Measurements from ENCODE around the gene MFSD12.

MFSD12 gene

DNA sequence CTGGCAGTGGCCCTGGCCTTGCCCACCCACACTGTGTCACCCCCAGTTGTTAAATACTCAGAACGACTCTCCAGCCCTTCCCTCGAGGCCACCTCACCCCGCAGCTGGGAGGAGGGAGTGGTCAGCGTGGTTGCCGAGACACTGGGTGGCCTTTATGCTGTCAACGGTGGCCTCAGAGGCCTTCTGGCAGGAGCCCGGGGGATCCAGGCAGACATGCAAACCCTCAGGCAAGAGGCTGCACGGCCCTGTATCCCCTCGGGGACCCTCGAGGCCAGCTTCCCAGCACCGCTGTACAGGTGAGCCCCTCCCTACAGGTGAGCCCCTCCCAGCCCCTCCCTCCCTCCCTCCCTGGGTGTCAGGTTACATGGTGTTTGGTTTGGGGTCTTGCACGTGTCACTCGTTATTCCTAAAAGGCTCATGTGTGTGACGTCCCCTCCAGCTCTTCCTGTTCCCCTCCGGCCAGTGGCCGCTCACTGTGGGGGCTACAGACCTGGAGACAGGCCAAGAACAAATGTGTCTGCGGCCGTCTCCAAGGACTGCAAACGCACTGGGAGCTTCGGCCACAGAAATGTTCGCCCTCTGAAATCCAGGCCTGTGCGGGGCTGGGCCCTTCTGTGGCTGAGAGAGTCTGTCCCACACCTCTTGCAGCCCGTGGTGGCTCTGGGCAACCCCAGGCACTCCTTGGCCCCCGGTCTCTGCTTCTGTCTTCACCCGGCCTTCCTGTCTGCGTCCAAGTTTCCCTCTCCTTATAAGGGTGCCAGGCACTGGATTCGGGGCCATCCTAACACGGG lies 18.2 kb downstream of the MFSD12 start, which contains the start of gene TEKTIP1:
TEKTIP1 (plus strand) TSS at position 210 of the 791 bp plus-strand sequence; CDS start at position 214, 4 bp downstream.
- no peaks in the 10 kb centered on the region for H3K27me3 ChIP-seq (ENCODE audit: control insufficient read depth in 1 of 2, insufficient read depth in 2 of 2, low read length in 2 of 2)
- H3K4me1 ChIP-seq (ENCODE audit: insufficient read depth, low read length), result no peaks in the 10 kb centered on the region
- no peak within 1 kb of the TSS for H3K4me3 ChIP-seq (ENCODE audit: low read depth in 1 of 2, low read length in 2 of 2)
- no peak within 1 kb of the TSS for H3K9ac ChIP-seq (ENCODE audit: low read length)
- peaks cover 14% of the 10 kb centered on the region for H3K36me3 ChIP-seq (ENCODE audit: insufficient read depth, low read length)
- H3K27ac ChIP-seq (ENCODE audit: low read depth, low read length), result no peak within 1 kb of the TSS
- H3K9me3 ChIP-seq (ENCODE audit: low read length), result no peaks in the 10 kb centered on the region

DNA sequence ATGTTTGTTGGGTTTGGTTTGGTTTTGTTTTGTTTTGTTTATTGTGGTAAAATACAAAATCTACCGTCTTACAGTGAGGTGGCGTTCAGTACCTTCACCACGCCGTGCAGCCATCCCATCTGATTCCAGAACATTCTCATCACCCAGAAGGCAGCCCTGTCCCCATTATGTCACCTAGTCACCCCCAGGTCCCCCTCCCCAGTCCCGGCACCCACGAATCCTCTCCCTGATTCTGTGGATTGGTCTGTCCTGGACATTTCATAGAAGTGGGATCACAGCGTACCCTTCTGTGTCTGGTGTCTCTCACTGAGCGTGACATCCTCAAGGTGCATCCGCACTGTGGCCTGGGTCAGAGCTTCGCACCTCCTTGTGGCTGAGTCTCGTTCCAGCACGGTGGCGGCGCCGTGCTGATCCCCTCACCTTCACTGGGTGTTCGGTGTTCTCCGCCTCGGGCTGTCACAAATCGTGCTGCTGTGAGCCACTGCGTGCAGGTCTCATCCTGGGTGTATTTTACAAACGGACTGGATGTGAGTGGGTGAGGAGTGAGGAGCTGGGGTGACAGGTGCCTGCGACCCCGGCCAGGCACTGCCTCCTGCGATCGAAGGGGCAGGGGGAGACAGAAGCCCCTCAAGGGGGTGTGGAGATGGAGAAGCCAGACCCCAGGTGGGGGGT lies 19.0 kb downstream of the MFSD12 start:
- Histone ChIP-seq H3K27ac (ENCODE audit: low read depth, low read length) (no peak overlapping the region), H3K9ac (ENCODE audit: low read length) (no peak overlapping the region), H3K4me3 (ENCODE audit: low read depth in 1 of 2, low read length in 2 of 2) (no peak overlapping the region), H3K36me3 (ENCODE audit: insufficient read depth, low read length) (peaks cover 18% of the 10 kb centered on the region), H3K9me3 (ENCODE audit: low read length) (no peaks in the 10 kb centered on the region), H3K4me1 (ENCODE audit: insufficient read depth, low read length) (no peaks in the 10 kb centered on the region), H3K27me3 (ENCODE audit: control insufficient read depth in 1 of 2, insufficient read depth in 2 of 2, low read length in 2 of 2) (no peaks in the 10 kb centered on the region)

DNA sequence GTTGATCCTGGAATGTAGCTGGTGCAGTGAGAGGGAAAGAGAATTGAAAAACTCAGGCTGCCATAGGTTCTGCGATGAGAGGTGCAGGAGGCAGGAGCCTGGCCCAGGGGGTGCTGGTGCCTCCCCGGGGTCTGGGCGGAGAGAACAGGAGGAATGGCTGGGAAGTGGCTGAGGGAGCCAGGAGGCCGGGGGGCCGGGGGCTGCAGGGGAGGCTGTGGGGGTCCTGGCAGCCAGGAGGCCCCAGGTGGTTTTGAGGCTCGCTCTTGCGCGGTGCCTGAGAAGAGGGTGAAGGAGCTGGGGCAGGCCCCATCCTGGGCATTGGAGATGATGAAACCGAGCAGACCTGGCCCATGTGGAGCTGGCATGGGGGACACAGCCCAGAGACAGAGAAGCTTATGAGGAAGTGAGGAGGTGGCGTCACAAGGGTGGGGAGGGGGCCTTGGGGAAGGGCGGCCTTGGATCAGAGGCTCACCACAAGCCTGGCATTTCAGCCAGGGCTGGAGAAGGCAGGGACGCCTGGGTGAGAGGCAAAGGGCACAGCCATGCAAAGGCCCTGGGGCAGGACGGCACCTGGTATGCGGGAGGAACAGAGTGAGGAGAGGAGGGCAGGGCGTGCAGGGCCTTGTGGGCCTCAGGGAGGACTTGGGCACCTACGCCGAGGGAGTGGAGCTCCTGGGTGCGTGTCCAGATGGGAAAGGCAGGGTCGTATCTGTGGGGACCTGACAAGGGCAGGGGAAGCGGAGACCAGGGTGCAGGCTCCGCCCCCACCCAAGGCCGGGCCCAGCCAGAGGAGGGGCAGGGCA lies 19.7 kb downstream of the MFSD12 start:
- Histone ChIP-seq H3K36me3 (ENCODE audit: insufficient read depth, low read length) (peaks cover 23% of the 10 kb centered on the region), H3K27me3 (ENCODE audit: control insufficient read depth in 1 of 2, insufficient read depth in 2 of 2, low read length in 2 of 2) (no peaks in the 10 kb centered on the region), H3K9ac (ENCODE audit: low read length) (no peak overlapping the region), H3K4me3 (ENCODE audit: low read depth in 1 of 2, low read length in 2 of 2) (no peak overlapping the region), H3K27ac (ENCODE audit: low read depth, low read length) (no peak overlapping the region), H3K4me1 (ENCODE audit: insufficient read depth, low read length) (no peaks in the 10 kb centered on the region), H3K9me3 (ENCODE audit: low read length) (no peaks in the 10 kb centered on the region)

DNA sequence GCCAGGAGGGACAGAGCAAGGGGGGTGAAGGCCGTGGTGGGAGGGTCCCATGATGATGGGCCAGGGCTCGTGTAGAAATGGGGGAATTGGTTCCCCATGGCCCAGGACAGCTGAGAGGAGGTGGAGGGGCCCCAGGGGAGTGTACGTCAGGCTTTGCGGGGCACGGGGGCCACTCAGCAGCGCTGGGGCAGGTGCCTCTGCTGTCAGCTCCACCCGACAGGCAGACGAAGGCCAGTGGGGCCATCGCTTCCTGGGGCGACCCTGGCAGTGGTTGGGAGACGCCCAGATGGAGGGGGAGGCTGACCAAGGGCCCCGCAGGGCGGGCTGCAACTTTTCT lies 20.3 kb downstream of the MFSD12 start:
- Histone ChIP-seq H3K4me3 (ENCODE audit: low read depth in 1 of 2, low read length in 2 of 2) (no peak overlapping the region), H3K4me1 (ENCODE audit: insufficient read depth, low read length) (no peaks in the 10 kb centered on the region), H3K36me3 (ENCODE audit: insufficient read depth, low read length) (peaks cover 23% of the 10 kb centered on the region), H3K27me3 (ENCODE audit: control insufficient read depth in 1 of 2, insufficient read depth in 2 of 2, low read length in 2 of 2) (no peaks in the 10 kb centered on the region), H3K9me3 (ENCODE audit: low read length) (no peaks in the 10 kb centered on the region), H3K27ac (ENCODE audit: low read depth, low read length) (no peak overlapping the region), H3K9ac (ENCODE audit: low read length) (no peak overlapping the region)

DNA sequence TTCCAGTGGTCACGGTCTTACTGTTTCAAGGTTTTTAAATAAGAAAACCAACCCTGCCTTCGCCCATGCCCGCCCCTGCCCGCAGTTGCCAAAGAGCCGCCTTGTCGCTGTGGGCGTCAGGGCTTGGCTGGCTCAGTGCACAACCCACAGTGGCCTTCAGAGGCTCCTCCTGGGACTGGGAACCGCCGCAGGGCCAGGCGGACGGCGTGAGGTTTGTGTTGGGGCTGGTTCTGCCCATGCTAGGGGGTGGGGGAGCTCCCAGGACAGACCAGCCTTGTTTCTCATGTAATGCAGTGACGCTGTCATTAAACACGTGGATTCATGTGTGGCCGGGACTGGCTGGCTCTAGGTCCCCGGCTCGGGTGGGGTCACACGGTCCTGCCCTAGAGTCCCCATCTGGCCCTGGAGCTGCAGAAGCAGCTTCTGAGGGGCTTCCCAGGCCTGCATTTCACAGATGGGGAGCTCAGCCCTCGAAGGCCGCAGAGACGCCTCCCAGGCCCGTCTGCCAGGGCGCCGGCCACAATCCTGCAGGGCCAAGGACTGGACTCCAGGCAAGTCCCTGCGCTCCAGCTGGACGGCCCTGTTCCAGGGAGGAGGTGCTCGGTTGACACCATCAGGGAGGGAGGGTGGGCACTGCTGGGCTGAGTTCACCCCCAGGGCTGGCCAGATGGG lies 20.8 kb downstream of the MFSD12 start:
- H3K9me3 ChIP-seq (ENCODE audit: low read length), result no peaks in the 10 kb centered on the region
- H3K36me3 ChIP-seq (ENCODE audit: insufficient read depth, low read length), result peaks cover 23% of the 10 kb centered on the region
- H3K27ac ChIP-seq (ENCODE audit: low read depth, low read length), result no peak overlapping the region
- no peak overlapping the region for H3K4me3 ChIP-seq (ENCODE audit: low read depth in 1 of 2, low read length in 2 of 2)
- no peak overlapping the region for H3K9ac ChIP-seq (ENCODE audit: low read length)
- H3K4me1 ChIP-seq (ENCODE audit: insufficient read depth, low read length), result no peaks in the 10 kb centered on the region
- no peaks in the 10 kb centered on the region for H3K27me3 ChIP-seq (ENCODE audit: control insufficient read depth in 1 of 2, insufficient read depth in 2 of 2, low read length in 2 of 2)

- H3K36me3 ChIP-seq (ENCODE audit: insufficient read depth, low read length), result peaks cover 29% of the 10 kb centered on the region
Measured at GRCh38 chr19:3535981-3536380, 21.4 kb downstream of the MFSD12 start.

GRCh38 chr19:3535563-3535965 lies 21.8 kb downstream of the MFSD12 start:
- H3K36me3 ChIP-seq (ENCODE audit: insufficient read depth, low read length), result peaks cover 33% of the 10 kb centered on the region
- H3K27ac ChIP-seq (ENCODE audit: low read depth, low read length), result no peak overlapping the region

More at GRCh38 chr19:3535981-3536380, 21.4 kb downstream of the MFSD12 start:
- Histone ChIP-seq H3K9ac (ENCODE audit: low read length) (no peak overlapping the region), H3K4me1 (ENCODE audit: insufficient read depth, low read length) (no peaks in the 10 kb centered on the region), H3K27me3 (ENCODE audit: control insufficient read depth in 1 of 2, insufficient read depth in 2 of 2, low read length in 2 of 2) (no peaks in the 10 kb centered on the region), H3K27ac (ENCODE audit: low read depth, low read length) (no peak overlapping the region), H3K4me3 (ENCODE audit: low read depth in 1 of 2, low read length in 2 of 2) (no peak overlapping the region), H3K9me3 (ENCODE audit: low read length) (no peaks in the 10 kb centered on the region)

GRCh38 chr19:3535235-3535535 lies 22.2 kb downstream of the MFSD12 start:
- Histone ChIP-seq H3K4me3 (ENCODE audit: low read depth in 1 of 2, low read length in 2 of 2) (no peak overlapping the region), H3K36me3 (ENCODE audit: insufficient read depth, low read length) (peaks cover 34% of the 10 kb centered on the region), H3K27me3 (ENCODE audit: control insufficient read depth in 1 of 2, insufficient read depth in 2 of 2, low read length in 2 of 2) (no peaks in the 10 kb centered on the region), H3K27ac (ENCODE audit: low read depth, low read length) (no peak overlapping the region), H3K9ac (ENCODE audit: low read length) (no peak overlapping the region), H3K4me1 (ENCODE audit: insufficient read depth, low read length) (no peaks in the 10 kb centered on the region), H3K9me3 (ENCODE audit: low read length) (no peaks in the 10 kb centered on the region)

More at GRCh38 chr19:3535563-3535965, 21.8 kb downstream of the MFSD12 start:
- Histone ChIP-seq H3K4me3 (ENCODE audit: low read depth in 1 of 2, low read length in 2 of 2) (no peak overlapping the region), H3K9ac (ENCODE audit: low read length) (no peak overlapping the region), H3K9me3 (ENCODE audit: low read length) (no peaks in the 10 kb centered on the region), H3K27me3 (ENCODE audit: control insufficient read depth in 1 of 2, insufficient read depth in 2 of 2, low read length in 2 of 2) (no peaks in the 10 kb centered on the region), H3K4me1 (ENCODE audit: insufficient read depth, low read length) (no peaks in the 10 kb centered on the region)

DNA sequence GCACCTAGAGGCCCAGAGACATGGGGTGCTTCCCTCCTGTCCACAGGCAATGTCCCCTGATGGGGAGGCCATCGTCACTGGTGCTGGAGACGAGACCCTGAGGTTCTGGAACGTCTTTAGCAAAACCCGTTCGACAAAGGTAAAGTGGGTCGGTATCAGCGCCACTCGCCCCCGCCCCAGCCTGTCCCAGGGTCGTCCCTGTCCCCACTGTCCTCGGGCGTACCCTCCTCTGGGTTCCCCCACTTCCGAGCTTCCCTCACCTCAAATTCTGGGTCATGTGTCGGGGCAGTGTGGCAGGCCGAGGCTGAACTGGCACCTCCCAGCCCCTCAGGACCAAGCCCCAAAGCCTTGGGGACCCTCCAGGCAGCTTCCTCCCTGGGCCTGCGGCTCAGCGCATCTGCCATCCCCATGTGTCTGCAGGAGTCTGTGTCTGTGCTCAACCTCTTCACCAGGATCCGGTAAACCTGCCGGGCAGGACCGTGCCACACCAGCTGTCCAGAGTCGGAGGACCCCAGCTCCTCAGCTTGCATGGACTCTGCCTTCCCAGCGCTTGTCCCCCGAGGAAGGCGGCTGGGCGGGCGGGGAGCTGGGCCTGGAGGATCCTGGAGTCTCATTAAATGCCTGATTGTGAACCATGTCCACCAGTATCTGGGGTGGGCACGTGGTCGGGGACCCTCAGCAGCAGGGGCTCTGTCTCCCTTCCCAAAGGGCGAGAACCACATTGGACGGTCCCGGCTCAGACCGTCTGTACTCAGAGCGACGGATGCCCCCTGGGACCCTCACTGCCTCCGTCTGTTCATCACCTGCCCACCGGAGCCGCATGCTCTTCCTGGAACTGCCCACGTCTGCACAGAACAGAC lies 22.8 kb downstream of the MFSD12 start:
- no peaks in the 10 kb centered on the region for H3K27me3 ChIP-seq (ENCODE audit: control insufficient read depth in 1 of 2, insufficient read depth in 2 of 2, low read length in 2 of 2)
- H3K4me1 ChIP-seq (ENCODE audit: insufficient read depth, low read length), result no peaks in the 10 kb centered on the region
- H3K36me3 ChIP-seq (ENCODE audit: insufficient read depth, low read length), result peaks cover 34% of the 10 kb centered on the region
- H3K9me3 ChIP-seq (ENCODE audit: low read length), result no peaks in the 10 kb centered on the region
- H3K27ac ChIP-seq (ENCODE audit: low read depth, low read length), result no peak overlapping the region
- no peak overlapping the region for H3K9ac ChIP-seq (ENCODE audit: low read length)
- no peak overlapping the region for H3K4me3 ChIP-seq (ENCODE audit: low read depth in 1 of 2, low read length in 2 of 2)

GRCh38 chr19:3533563-3534216 lies 23.7 kb downstream of the MFSD12 start:
- H3K27ac ChIP-seq (ENCODE audit: low read depth, low read length), result no peak overlapping the region
- H3K36me3 ChIP-seq (ENCODE audit: insufficient read depth, low read length), result peaks cover 34% of the 10 kb centered on the region
- no peaks in the 10 kb centered on the region for H3K4me1 ChIP-seq (ENCODE audit: insufficient read depth, low read length)
- H3K27me3 ChIP-seq (ENCODE audit: control insufficient read depth in 1 of 2, insufficient read depth in 2 of 2, low read length in 2 of 2), result no peaks in the 10 kb centered on the region
- H3K9ac ChIP-seq (ENCODE audit: low read length), result no peak overlapping the region
- no peak overlapping the region for H3K4me3 ChIP-seq (ENCODE audit: low read depth in 1 of 2, low read length in 2 of 2)
- H3K9me3 ChIP-seq (ENCODE audit: low read length), result no peaks in the 10 kb centered on the region
